Tibial nerve (tissue), 3 donors: ENCODE results near the gene RBM20.

ENCODE experiments used
- CTCF ChIP-seq, 5 experiments: fragments of 200-600 bp in 3 of 5; fragments of 450-650 bp in 2 of 5; sonication (generic) in 3 of 5; IDR thresholded peaks; one replicate each; pipeline ENCODE4 v1.5.1; 2016 to 2019; ENCODE audit warnings: antibody characterized with exemption in 5 of 5, mild to moderate bottlenecking in 3 of 5, moderate library complexity in 2 of 5
- POLR2A ChIP-seq, 2 donors: fragments of 450-650 bp; IDR thresholded peaks; one replicate each; pipeline ENCODE4 v1.6.1; 2017; ENCODE audit warnings: antibody characterized with exemption in 2 of 2, mild to moderate bottlenecking in 2 of 2, moderate library complexity in 2 of 2

DNA sequence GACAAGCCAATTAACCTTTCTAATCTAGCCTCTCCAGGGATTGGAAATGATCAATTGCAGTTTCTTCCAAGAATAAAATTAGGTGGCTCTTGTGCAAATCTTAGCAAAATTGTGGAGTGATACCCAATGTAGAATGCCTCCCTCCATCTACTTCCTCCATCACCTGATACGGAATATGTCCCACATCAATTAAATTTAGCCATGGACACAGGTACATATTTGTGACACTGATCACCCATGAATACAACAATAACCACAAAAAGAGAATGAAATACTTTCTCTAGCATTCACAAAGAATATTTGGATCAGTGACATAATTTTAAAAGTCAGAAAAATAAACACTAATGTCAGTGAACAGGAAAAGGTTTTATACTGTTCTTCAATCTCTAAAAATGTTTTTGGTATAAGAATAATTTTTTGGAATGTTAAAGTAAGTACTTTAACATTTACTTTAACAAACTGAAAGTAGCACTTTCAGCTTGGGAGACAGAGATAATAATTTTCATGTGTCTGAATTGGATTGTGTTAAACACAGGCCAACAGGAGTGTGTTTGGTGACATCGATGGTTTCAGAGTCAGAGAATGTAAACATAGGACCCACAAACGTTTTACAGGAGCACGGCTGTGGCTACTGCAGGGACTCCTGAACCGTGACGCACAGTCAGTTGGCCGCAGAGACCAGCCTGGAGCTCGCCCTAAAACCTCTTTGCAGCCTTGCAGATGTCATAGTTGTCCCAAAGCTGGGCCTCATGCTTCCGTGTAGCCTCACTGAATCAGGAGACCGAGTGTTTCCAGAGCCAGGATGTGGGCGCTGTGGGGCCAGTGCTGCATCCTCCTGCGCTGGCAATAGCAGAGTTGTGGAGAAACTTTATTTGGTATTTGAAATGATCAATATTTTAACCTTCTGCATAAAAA, 7.2 kb downstream of the RBM20 start:
- TF ChIP-seq CTCF (IDR thresholded peaks at IDR 0.05) (no peak), POLR2A (IDR thresholded peaks at IDR 0.05) (no peak)
